GM23338 (cell line): ENCODE results near the gene RNF166. TPM values are rescaled to one million over a fixed set of nuclear protein-coding genes. Genes with fewer than 3 reads are reported as not detected.

Source experiments
- ATAC-seq: fragments of 200-7000 bp; cut with Tn5 transposase; 3 replicates; pipeline ENCODE4 v1.9.1; 2020
- DNase-seq: peaks from one replicate; pipeline ENCODE4 v3.0.0-alpha.2; 2015; ENCODE audit warnings: low spot score
- H2AFZ ChIP-seq: fragments of 200-600 bp; sonication (generic); 2 replicates; pipeline ENCODE4 v1.8.0; 2016; ENCODE audit warnings: antibody characterized with exemption, mild to moderate bottlenecking, moderate library complexity
- H3F3A ChIP-seq: fragments of 200-600 bp; sonication (generic); replicated peaks from 2 replicates; pipeline ENCODE4 v1.8.0; 2017; ENCODE audit warnings: antibody characterized with exemption, mixed run types, low read depth
- H3K27ac ChIP-seq: fragments of 200-600 bp; sonication (generic); 2 replicates; pipeline ENCODE4 v1.6.1; 2016; ENCODE audit warnings: low read depth
- H3K27me3 ChIP-seq: fragments of 200-600 bp; sonication (generic); 2 replicates; pipeline ENCODE4 v1.8.0; 2016; ENCODE audit warnings: mild to moderate bottlenecking, mixed run types, moderate library complexity; ENCODE audit not compliant: insufficient read depth
- H3K36me3 ChIP-seq: fragments of 200-600 bp; sonication (generic); 2 replicates; pipeline ENCODE4 v1.8.0; 2016; ENCODE audit warnings: mild to moderate bottlenecking; ENCODE audit not compliant: insufficient read depth
- H3K4me1 ChIP-seq: fragments of 200-600 bp; sonication (generic); 2 replicates; pipeline ENCODE4 v1.8.0; 2016; ENCODE audit warnings: mild to moderate bottlenecking, moderate library complexity; ENCODE audit not compliant: insufficient read depth
- H3K4me2 ChIP-seq: fragments of 200-600 bp; sonication (generic); 2 replicates; pipeline ENCODE4 v1.7.1; 2017; ENCODE audit warnings: mixed run types
- H3K4me3 ChIP-seq: fragments of 200-600 bp; sonication (generic); 2 replicates; pipeline ENCODE4 v1.6.1; 2016; ENCODE audit warnings: mixed run types
- H3K79me2 ChIP-seq: fragments of 200-600 bp; sonication (generic); replicated peaks from 2 replicates; pipeline ENCODE4 v1.8.0; 2017; ENCODE audit warnings: mild to moderate bottlenecking; ENCODE audit not compliant: insufficient read depth
- H3K9me2 ChIP-seq: fragments of 200-600 bp; sonication (generic); 2 replicates; pipeline ENCODE4 v1.8.0; 2017; ENCODE audit not compliant: insufficient read depth
- H4K20me1 ChIP-seq: fragments of 200-600 bp; sonication (generic); replicated peaks from 2 replicates; pipeline ENCODE4 v1.8.0; 2017; ENCODE audit warnings: mild to moderate bottlenecking; ENCODE audit not compliant: insufficient read depth
- H3K27ac Mint-ChIP-seq: 2 replicates; pipeline ENCODE4 v1.8.0; 2020; ENCODE audit warnings: inconsistent platforms, mild to moderate bottlenecking, moderate library complexity, mixed read lengths
- H3K27me3 Mint-ChIP-seq: 3 replicates; pipeline ENCODE4 v1.8.0; 2022; ENCODE audit warnings: low read depth, mild to moderate bottlenecking, moderate library complexity, mixed read lengths, inconsistent platforms; ENCODE audit not compliant: insufficient read depth, poor library complexity
- H3K36me3 Mint-ChIP-seq: 3 replicates; pipeline ENCODE4 v1.8.0; 2021; ENCODE audit warnings: low read depth, mild to moderate bottlenecking, inconsistent platforms, moderate library complexity, mixed read lengths
- H3K4me1 Mint-ChIP-seq: 3 replicates; pipeline ENCODE4 v1.8.0; 2020; ENCODE audit warnings: mild to moderate bottlenecking, inconsistent platforms, mixed read lengths
- H3K4me3 Mint-ChIP-seq: 3 replicates; pipeline ENCODE4 v1.8.0; 2021; ENCODE audit warnings: moderate library complexity, mild to moderate bottlenecking, inconsistent platforms, mixed read lengths
- H3K9me3 Mint-ChIP-seq: 3 replicates; pipeline ENCODE4 v1.8.0; 2020; ENCODE audit warnings: moderate library complexity, mild to moderate bottlenecking, inconsistent platforms, mixed read lengths
- CREB1 ChIP-seq: fragments of 250-450 bp; sonication (Bioruptor Pico); IDR thresholded peaks from 2 replicates; pipeline ENCODE4 v1.5.0; 2020; ENCODE audit warnings: low read depth, mild to moderate bottlenecking, moderate library complexity
- ETS1 ChIP-seq: IDR thresholded peaks from 2 replicates; pipeline ENCODE4 v1.6.1; 2016; ENCODE audit warnings: antibody characterized with exemption
- EZH2 ChIP-seq: fragments of 200-600 bp; sonication (generic); IDR thresholded peaks from one replicate; pipeline ENCODE4 v1.8.0; 2017; ENCODE audit warnings: antibody characterized with exemption, mild to moderate bottlenecking, low read depth; ENCODE audit not compliant: unreplicated experiment
- EZH2phosphoT487 ChIP-seq: fragments of 200-600 bp; sonication (generic); IDR thresholded peaks from one replicate; pipeline ENCODE4 v1.8.1; 2018; ENCODE audit warnings: antibody characterized with exemption; ENCODE audit not compliant: unreplicated experiment
- JUNB ChIP-seq: IDR thresholded peaks from one replicate; pipeline ENCODE4 v1.6.1; 2016; ENCODE audit warnings: antibody characterized with exemption; ENCODE audit not compliant: unreplicated experiment
- NANOG ChIP-seq: IDR thresholded peaks from 2 replicates; pipeline ENCODE4 v1.6.1; 2016; ENCODE audit warnings: antibody characterized with exemption, borderline replicate concordance
- POLR2AphosphoS5 ChIP-seq: IDR thresholded peaks from 2 replicates; pipeline ENCODE4 v1.6.1; 2016; ENCODE audit warnings: antibody characterized with exemption, low read depth
- STAT1 ChIP-seq: IDR thresholded peaks from one replicate; pipeline ENCODE4 v1.6.1; 2016; ENCODE audit warnings: antibody characterized with exemption; ENCODE audit not compliant: unreplicated experiment
- ZNF114 ChIP-seq: fragments of 250-450 bp; sonication (Bioruptor Pico); IDR thresholded peaks from 2 replicates; pipeline ENCODE4 v1.5.0; 2020; ENCODE audit warnings: mild to moderate bottlenecking, moderate library complexity
- ZNF331 ChIP-seq: fragments of 250-450 bp; sonication (Bioruptor Pico); IDR thresholded peaks from 2 replicates; pipeline ENCODE4 v1.5.0; 2020; ENCODE audit warnings: low read depth, mild to moderate bottlenecking, moderate library complexity
- polyA plus RNA-seq: library from polyadenylated mRNA; unstranded; fragments of >200 nt; fragmentation: Nextera tagmentation; extraction: Ambion mirVana; gene quantifications from 2 replicates; pipeline ENCODE4 v1.2.1, GENCODE V29; 2016
- total RNA-seq: library from RNA; depleted of rRNA; stranded (reverse); fragments of >200 nt; shearing (Covaris generic); gene quantifications from 2 replicates; pipeline ENCODE4 v1.2.3, GENCODE V29; 2014
- TF ChIP-seq, protein P1 (sequence below): IDR thresholded peaks from one replicate; pipeline ENCODE4 v1.6.1; 2018; ENCODE audit warnings: antibody characterized with exemption; ENCODE audit not compliant: unreplicated experiment
- TF ChIP-seq, protein P2 (sequence below), 2 experiments: fragments of 200-600 bp in 1 of 2; sonication (generic) in 1 of 2; conservative IDR thresholded peaks; 2 replicates each; pipeline versions ENCODE4 v1.5.1 to v1.6.1; 2016 to 2017; ENCODE audit warnings: antibody characterized with exemption in 2 of 2, low read depth in 2 of 2, mild to moderate bottlenecking in 2 of 2, moderate library complexity in 1 of 2
- TF ChIP-seq, protein P3 (sequence below): fragments of 250-450 bp; sonication (Bioruptor Pico); IDR thresholded peaks from 2 replicates; pipeline ENCODE4 v1.5.0; 2020; ENCODE audit warnings: mild to moderate bottlenecking, moderate library complexity

RNF166 gene
- total and polyA plus RNA-seq, 2 experiments from 2014 or later: 24.9 to 43.4 TPM

- Mint-ChIP-seq H3K27ac (no peak overlapping the region), H3K27me3 (peaks cover 19% of the 10 kb centered on the region), H3K4me3 (no peak overlapping the region), H3K9me3 (no peaks in the 10 kb centered on the region), H3K36me3 (peaks cover 11% of the 10 kb centered on the region), H3K4me1 (no peaks in the 10 kb centered on the region)
- Histone ChIP-seq H3K9me2 (no peaks in the 10 kb centered on the region), H3K36me3 (no peaks in the 10 kb centered on the region), H2AFZ (no peak overlapping the region), H3K4me3 (no peak overlapping the region), H3K27me3 (no peaks in the 10 kb centered on the region), H3K79me2 (no peaks in the 10 kb centered on the region), H3F3A (no peaks in the 10 kb centered on the region), H3K4me1 (no peaks in the 10 kb centered on the region), H3K27ac (no peak overlapping the region), H4K20me1 (no peaks in the 10 kb centered on the region), H3K4me2 (no peak overlapping the region)
- no peak for DNase-seq
- TF ChIP-seq CREB1: no peak
- TF ChIP-seq, protein P1, sequence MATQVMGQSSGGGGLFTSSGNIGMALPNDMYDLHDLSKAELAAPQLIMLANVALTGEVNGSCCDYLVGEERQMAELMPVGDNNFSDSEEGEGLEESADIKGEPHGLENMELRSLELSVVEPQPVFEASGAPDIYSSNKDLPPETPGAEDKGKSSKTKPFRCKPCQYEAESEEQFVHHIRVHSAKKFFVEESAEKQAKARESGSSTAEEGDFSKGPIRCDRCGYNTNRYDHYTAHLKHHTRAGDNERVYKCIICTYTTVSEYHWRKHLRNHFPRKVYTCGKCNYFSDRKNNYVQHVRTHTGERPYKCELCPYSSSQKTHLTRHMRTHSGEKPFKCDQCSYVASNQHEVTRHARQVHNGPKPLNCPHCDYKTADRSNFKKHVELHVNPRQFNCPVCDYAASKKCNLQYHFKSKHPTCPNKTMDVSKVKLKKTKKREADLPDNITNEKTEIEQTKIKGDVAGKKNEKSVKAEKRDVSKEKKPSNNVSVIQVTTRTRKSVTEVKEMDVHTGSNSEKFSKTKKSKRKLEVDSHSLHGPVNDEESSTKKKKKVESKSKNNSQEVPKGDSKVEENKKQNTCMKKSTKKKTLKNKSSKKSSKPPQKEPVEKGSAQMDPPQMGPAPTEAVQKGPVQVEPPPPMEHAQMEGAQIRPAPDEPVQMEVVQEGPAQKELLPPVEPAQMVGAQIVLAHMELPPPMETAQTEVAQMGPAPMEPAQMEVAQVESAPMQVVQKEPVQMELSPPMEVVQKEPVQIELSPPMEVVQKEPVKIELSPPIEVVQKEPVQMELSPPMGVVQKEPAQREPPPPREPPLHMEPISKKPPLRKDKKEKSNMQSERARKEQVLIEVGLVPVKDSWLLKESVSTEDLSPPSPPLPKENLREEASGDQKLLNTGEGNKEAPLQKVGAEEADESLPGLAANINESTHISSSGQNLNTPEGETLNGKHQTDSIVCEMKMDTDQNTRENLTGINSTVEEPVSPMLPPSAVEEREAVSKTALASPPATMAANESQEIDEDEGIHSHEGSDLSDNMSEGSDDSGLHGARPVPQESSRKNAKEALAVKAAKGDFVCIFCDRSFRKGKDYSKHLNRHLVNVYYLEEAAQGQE: no peak
- no peak for TF ChIP-seq JUNB
- no peak for TF ChIP-seq ZNF114 (CRISPR knock-in tag)
- no peak for TF ChIP-seq ZNF331 (CRISPR knock-in tag)
- no peak for TF ChIP-seq EZH2
- TF ChIP-seq, protein P2, sequence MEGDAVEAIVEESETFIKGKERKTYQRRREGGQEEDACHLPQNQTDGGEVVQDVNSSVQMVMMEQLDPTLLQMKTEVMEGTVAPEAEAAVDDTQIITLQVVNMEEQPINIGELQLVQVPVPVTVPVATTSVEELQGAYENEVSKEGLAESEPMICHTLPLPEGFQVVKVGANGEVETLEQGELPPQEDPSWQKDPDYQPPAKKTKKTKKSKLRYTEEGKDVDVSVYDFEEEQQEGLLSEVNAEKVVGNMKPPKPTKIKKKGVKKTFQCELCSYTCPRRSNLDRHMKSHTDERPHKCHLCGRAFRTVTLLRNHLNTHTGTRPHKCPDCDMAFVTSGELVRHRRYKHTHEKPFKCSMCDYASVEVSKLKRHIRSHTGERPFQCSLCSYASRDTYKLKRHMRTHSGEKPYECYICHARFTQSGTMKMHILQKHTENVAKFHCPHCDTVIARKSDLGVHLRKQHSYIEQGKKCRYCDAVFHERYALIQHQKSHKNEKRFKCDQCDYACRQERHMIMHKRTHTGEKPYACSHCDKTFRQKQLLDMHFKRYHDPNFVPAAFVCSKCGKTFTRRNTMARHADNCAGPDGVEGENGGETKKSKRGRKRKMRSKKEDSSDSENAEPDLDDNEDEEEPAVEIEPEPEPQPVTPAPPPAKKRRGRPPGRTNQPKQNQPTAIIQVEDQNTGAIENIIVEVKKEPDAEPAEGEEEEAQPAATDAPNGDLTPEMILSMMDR (conservative IDR thresholded peaks at IDR 0.05; ENCODE audit: low read depth in 2 of 2): no peak
- TF ChIP-seq, protein P3, sequence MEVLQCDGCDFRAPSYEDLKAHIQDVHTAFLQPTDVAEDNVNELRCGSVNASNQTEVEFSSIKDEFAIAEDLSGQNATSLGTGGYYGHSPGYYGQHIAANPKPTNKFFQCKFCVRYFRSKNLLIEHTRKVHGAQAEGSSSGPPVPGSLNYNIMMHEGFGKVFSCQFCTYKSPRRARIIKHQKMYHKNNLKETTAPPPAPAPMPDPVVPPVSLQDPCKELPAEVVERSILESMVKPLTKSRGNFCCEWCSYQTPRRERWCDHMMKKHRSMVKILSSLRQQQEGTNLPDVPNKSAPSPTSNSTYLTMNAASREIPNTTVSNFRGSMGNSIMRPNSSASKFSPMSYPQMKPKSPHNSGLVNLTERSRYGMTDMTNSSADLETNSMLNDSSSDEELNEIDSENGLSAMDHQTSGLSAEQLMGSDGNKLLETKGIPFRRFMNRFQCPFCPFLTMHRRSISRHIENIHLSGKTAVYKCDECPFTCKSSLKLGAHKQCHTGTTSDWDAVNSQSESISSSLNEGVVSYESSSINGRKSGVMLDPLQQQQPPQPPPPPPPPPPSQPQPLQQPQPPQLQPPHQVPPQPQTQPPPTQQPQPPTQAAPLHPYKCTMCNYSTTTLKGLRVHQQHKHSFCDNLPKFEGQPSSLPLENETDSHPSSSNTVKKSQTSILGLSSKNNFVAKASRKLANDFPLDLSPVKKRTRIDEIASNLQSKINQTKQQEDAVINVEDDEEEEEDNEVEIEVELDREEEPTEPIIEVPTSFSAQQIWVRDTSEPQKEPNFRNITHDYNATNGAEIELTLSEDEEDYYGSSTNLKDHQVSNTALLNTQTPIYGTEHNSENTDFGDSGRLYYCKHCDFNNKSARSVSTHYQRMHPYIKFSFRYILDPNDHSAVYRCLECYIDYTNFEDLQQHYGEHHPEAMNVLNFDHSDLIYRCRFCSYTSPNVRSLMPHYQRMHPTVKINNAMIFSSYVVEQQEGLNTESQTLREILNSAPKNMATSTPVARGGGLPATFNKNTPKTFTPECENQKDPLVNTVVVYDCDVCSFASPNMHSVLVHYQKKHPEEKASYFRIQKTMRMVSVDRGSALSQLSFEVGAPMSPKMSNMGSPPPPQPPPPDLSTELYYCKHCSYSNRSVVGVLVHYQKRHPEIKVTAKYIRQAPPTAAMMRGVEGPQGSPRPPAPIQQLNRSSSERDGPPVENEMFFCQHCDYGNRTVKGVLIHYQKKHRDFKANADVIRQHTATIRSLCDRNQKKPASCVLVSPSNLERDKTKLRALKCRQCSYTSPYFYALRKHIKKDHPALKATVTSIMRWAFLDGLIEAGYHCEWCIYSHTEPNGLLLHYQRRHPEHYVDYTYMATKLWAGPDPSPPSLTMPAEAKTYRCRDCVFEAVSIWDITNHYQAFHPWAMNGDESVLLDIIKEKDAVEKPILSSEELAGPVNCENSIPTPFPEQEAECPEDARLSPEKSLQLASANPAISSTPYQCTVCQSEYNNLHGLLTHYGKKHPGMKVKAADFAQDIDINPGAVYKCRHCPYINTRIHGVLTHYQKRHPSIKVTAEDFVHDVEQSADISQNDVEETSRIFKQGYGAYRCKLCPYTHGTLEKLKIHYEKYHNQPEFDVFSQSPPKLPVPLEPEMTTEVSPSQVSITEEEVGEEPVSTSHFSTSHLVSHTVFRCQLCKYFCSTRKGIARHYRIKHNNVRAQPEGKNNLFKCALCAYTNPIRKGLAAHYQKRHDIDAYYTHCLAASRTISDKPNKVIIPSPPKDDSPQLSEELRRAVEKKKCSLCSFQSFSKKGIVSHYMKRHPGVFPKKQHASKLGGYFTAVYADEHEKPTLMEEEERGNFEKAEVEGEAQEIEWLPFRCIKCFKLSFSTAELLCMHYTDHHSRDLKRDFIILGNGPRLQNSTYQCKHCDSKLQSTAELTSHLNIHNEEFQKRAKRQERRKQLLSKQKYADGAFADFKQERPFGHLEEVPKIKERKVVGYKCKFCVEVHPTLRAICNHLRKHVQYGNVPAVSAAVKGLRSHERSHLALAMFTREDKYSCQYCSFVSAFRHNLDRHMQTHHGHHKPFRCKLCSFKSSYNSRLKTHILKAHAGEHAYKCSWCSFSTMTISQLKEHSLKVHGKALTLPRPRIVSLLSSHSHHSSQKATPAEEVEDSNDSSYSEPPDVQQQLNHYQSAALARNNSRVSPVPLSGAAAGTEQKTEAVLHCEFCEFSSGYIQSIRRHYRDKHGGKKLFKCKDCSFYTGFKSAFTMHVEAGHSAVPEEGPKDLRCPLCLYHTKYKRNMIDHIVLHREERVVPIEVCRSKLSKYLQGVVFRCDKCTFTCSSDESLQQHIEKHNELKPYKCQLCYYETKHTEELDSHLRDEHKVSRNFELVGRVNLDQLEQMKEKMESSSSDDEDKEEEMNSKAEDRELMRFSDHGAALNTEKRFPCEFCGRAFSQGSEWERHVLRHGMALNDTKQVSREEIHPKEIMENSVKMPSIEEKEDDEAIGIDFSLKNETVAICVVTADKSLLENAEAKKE (CRISPR knock-in tag): no peak
- TF ChIP-seq EZH2phosphoT487: no peak
- no peak for TF ChIP-seq POLR2AphosphoS5
- no peak for TF ChIP-seq NANOG
- TF ChIP-seq STAT1: no peak
- TF ChIP-seq ETS1: no peak
- no peak for ATAC-seq
These were observed 20.2 kb upstream of the RNF166 start for GRCh38 chr16:88726408-88726749.
